ENCODE results near the gene SELENOO. TPM values are rescaled to one million over a fixed set of nuclear protein-coding genes. Genes with fewer than 3 reads are reported as not detected.

SELENOO gene
- total RNA-seq, 2 donors from 2014 or later, result 21.9 to 29.6 TPM

DNA sequence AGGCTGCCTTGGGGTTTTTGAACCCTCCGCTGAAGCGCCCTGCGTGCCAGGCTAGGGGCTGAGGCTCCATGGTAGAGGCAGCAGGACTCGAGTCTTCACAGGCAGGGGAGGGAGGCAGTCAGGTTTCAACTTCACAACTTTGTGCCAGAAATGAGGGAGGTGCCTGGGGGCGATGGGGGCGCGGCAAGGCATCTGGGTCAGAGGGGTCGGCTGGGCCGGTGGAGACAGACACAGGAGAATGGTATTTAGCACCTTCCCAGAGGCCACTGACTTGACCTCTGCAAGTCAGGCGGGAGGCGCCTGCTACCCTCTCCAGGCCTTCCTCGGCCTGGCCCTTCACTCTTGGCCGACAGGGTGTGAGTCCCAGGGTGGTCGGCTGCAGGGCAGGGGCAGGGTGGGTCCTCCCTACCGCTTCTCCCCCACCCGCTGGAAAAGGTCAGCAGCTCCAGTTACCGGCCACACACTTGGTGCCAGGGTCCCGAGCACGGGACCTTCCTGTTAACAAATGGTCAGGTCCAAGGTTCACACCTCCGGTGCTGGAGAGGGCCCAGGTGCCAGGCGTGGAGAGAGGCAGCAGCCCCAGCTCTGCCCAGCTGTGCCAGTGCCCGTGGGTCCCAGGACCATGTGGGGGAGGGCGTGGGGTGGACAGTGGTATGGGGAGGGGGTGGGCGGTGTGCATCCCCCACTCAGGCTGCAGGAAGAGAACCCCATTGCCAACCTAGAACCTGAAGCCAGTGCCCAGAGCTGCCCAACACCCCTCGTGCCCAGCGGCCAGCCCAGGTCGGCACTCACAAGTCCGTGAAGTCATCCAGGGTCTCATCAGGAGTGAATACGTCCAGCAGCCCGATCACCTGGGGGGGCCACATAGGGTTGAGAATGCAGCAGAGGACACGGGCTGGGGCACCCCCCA, 56.9 kb downstream of the SELENOO start:
- ATAC-seq (peak; percentile 44), DNase-seq (no peak)
- intact Hi-C loops (cut with DNase I, micrococcal nuclease), result no loop called here

DNA sequence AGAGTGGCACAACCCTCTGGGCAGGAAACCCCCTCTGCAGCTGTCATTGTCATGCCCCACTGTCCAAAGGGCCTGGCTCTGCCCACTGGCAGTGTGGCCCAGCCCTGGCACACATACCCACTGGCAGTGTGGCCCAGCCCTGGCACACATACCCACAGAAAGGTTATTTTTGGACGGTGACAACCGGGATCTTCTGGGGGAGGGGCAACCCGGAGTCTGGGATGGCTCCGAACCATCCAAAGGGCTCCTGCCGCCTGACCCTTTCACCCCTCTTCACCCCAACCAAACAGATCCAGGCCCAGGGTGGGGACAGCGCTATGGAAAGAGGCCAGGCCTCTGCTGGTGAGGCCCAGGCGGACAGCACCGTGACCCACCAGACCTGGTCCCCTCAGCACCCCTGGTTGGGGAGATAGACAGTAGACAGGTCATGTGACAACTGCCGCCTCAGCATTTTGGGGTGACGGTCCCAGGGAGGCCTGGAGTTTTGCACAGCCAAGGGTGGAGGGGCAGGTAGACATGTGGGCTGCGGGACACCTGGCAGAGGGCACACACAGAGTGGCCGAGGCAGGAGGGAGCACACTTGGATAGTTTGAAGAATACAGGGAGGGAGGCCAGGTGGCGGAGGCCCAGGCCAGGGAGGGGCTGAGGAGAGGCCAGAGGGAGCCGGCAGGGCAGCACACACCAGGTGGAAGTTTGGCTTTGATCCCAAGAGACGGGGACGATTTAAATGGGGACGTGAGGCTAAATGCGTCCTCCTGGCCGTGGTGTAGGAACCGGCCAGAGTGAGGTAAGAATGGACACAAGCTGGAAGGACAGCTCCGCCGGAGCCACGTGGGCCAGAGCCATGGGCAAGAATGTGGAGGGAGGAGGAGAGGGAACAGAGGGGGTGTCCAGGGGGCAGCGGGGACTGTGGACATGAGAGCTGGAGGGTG, 57.8 kb downstream of the SELENOO start:
- ATAC-seq (no peak), DNase-seq (no peak)
- intact Hi-C loops (cut with DNase I, micrococcal nuclease), result no loop called here

DNA sequence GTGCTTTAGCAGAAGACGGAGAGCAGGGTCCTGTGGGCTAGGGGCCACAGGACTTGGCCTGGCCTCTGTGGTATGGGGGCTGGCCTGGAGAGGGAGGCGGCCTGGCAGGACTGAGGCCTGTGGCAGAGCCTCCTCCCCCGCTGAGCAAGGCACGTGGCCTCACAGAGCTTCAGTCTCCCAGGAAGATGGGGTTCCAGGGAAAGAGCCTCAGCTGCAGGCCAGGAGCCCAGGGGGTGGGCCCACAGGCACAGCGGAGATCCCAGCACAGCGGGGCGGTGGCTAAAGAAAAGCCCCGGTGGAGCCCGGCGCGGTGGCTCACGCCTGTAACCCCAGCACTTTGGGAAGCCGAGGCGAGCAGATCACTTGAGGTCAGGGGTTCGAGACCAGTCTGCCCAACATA, 58.5 kb downstream of the SELENOO start:
- no peak for ATAC-seq
- DNase-seq, result no peak
- intact Hi-C loops (cut with DNase I, micrococcal nuclease), result no loop called here

DNA sequence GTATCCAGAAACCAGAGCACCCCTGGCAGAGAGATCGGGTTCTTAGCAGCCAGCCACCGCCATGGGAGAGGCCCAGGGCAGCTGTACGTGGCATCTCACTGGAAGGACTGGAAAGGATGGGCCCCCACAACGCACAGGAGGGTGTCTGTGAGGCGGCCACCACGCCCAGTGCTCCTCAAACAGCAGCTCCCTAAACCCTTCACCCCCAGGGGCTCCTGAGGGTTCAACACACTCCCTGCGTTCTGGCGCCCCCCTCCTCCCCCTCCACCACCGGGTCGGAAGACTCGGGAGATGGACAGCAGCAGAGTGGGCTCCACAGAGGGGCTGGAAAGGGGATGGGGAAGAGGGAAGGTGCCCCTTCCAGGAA, 59.6 kb downstream of the SELENOO start:
- no peak for DNase-seq
- no peak for ATAC-seq
- intact Hi-C loops (cut with DNase I, micrococcal nuclease), result no loop called here

DNA sequence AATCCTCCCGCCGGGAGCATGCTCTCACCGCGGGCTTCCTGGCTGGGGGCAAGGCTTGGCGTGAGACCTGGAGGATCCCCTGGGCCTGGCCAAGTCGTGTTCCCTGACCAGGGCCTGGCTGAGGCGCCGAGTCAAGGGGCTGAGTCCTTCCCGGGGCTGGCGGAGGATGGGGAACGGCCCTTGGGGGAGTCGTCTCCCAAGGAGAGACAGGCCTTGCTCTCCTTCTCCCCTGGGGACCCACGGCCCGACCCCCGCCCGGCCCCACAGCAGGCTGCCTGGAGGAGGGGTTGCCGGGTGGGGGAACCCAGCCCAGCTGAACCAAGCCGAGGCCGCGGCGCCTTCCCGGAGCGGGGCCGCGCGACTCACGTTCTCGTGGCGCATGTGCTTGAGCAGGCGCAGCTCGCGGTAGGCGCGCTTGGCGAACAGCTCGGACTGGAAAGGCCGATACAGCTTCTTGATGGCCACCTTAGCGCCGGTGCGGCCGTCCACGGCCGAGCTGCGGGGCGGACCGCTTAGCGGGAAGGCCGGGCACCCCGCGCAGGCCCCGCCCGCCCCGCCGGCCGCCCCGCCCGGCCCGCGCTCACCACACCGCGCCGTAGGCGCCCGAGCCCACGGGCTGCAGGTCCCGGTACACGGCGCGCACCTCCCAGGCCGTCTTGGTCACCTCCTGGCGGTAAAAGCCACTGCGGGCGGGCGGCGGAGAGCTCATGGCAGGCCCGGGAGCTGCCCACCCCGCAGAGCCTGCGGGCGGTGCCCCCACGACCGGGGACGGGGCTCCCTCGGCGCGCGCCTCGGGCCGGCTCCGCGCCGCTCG, 60.2 kb downstream of the SELENOO start:
- intact Hi-C loops (cut with DNase I, micrococcal nuclease), result no loop called here
- DNase-seq (no peak), ATAC-seq (peak; percentile 21)

DNA sequence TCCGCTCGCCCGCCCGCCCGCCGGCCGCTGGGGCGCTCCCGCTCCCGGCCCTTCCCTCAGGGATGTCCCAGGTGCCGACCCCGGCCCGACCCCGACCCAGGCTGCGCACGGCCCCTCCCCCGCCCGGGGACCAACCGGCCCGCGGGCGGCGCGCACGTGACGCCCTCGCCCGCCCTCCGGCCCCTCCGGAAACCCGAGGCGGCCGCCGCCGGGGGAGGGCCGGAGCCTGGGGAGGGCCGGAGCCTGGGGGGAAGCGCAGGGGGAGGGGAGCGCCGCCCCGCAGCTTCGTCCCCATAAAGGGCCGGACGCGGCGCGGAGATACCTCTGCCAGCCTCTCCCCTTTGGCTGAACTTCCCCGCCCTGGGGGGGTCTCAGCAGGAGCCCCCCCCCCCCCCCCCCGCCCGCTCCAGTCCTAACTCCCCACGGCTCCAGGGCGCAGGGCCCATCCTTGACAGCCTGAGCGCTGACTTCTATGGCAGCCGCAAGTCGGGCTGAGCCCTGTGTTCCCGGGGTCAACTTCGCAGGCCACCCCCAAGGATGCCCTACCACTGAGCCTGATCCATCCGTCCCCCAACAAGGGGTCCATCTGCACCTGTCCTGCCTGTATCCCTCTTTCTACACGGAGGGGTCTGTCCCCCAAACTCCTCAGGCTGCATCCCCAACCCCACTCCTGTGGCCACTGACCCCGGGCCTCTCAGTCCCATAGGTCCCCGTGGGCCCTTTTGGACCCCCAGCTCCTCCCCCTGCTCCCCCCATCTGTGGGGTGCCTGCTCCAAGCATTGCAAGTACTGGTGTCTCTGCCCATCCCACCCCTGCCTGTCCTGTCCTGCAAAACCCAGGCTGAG, 61.0 kb downstream of the SELENOO start, which contains the start of gene MAPK12:
TSS of gene MAPK12 (minus strand) at position 69 of the 845 bp plus-strand sequence. CDS start 174 bp downstream, outside the sequence.
- intact Hi-C loops (cut with DNase I, micrococcal nuclease), result no loop called here
- no peak for ATAC-seq
- no peak for DNase-seq

DNA sequence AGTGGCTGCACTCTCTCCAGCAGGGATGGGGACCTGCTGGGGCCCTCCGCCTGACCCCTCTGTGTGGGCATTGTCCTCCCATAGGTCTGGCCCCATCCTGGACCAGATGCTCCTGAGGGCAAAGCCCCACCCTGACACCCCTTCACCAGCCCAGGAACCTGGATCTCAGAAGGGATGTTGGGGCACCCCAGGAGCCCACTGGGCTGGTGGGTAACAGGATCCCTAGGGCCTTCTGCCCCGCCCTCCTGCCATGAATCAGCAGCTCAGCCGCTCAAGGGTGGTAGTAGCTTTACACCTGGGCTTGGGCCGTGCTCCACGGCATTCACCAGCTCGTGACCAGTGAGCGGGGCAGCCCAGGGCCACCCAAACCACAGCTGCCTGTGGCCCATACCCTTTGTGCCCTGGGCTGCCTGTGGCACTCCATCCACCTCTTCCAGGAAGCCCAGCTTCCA, 61.7 kb downstream of the SELENOO start:
- DNase-seq (no peak), ATAC-seq (no peak)
- intact Hi-C loops (cut with DNase I, micrococcal nuclease), result no loop called here

DNA sequence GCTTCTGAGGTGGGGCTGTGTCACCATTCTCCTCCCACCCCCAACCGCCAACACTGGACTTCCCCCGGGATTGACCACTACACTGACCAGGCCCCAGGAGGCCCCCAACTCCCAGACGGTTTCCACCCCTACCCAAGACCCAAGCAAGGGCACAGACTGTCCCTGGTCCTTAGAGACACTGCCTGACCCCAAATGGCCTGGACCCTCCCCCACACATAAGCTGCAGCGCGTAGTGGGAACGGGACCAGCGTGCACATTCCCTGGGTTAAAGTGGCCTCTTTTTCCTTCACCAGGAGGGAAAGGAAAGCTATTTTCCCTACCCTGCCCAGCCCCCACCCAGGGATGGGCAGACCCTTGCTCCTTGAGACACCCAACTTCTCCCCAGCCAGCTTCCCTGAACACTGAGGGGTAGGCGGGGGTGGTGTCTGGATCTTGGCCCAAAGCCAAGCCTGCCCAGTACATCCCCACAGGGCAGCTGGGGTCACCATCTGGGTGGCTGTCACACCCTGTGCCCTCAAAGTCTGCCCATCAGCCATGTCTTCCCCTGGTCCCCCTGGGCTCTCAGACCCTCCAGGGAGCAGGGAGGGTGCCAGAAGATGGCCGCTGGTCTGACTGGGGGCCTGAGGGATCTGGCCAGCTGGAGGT, 62.3 kb downstream of the SELENOO start:
- intact Hi-C loops (cut with DNase I, micrococcal nuclease), result no loop called here
- ATAC-seq, result no peak
- DNase-seq, result no peak

DNA sequence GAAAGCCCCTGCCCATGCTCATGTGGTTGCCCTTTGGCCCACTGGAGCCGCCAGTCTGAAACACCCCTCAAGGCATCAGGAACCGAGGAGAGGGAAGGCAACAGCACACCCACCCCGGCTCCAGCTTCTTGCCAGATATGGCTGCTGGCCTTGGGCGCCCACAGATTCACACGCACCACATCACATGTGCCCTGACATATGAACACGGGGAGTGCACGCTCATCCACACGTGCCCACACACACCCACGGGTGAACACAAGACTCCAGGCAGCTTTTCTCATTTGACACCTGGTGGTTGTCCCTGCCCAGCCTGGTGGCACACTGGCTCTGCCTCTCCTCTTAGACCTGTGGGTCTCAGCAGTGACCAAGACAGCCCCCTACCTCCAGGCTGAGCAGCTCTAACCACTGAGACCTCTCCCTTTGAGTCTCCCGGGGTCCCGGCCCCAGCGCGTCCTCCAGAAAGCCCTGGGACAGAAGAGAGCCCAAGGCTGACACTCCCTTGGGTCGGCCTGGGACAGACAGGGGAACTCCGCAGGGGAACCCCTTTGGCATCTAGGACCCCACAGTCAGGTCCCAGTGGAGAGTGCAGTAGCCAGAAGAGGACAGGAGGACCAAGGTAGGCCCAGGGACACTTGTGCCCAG, 63.4 kb downstream of the SELENOO start:
- intact Hi-C loops (cut with DNase I, micrococcal nuclease), result no loop called here
- ATAC-seq (no peak), DNase-seq (no peak)

DNA sequence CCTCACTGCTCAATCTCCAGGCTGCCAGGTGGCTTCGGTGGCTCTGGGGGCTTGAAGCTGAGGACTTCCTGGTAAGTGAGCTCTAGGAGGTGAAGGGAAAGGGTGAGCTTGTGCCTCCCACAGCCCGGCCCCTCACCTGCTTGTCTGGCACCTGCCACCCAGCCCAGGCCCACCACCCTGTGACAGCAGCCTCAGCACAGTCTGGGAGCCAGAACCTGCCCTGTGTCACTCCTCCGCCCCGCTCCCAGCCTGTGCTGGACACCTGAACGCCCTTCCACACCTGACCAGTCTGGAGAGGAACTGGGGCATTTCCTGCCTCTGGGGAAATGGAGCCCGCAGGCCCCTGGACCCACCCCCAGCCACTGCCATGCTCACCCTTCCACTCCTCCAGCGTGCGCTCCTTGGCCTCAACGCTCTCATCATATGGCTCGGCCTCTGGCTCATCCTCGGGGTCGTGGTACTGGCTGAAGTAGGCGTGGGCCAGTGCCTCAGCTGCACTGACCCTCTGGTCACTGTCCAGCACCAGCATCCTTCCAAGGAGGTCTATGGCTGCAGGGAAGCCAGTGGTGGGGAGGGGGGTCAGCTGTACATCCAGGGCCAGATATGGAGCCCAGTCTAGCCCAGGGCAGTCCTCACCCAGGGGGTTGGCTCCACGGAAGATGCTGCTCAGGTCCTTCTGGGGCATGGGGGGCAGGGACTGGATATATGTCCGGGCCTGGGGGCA, 64.3 kb downstream of the SELENOO start:
- ATAC-seq (no peak), DNase-seq (no peak)
- intact Hi-C loops (cut with DNase I, micrococcal nuclease), result no loop called here

DNA sequence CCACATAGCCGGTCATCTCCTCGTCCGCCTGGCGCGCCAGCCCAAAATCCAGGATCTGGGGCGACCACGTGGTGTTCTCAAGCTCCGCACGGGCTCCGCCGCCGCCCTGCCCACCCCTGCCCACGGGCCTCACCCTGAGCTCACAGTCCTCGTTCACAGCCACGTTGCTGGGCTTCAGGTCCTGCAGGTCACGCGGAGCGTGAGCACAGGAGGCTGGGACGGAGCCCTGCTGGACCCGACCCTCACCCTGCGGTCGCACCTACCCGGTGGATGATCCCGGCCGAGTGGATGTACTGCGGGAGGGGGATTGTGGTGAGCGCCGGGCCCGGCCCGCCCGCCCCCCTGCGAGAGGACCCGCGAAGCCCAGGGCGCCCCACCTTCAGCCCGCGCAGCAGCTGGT, 66.2 kb downstream of the SELENOO start:
- no peak for DNase-seq
- ATAC-seq, result no peak
- intact Hi-C loops (cut with DNase I, micrococcal nuclease), result no loop called here

Other genes with a start within 250 kb of the SELENOO start
- gene PIM3, start 240.2 kb upstream of the SELENOO start, total RNA-seq, result 100 to 1,000 TPM in 1 of 2 donors, 10 to 100 TPM in 1; 45.6 to 201 TPM
- gene IL17REL, start 188.2 kb upstream of the SELENOO start, total RNA-seq, result under 1 TPM; 0.17 to 0.31 TPM
- not detected for gene TTLL8, start 142.7 kb upstream of the SELENOO start, total RNA-seq
- under 1 TPM in 1 of 2 donors, not detected in 1; 0.14 TPM for gene MLC1, start 115.6 kb upstream of the SELENOO start, total RNA-seq
- under 1 TPM in 1 of 2 donors, not detected in 1; 0.70 TPM for gene MOV10L1, start 111.0 kb upstream of the SELENOO start, total RNA-seq
- gene PANX2, start 30.3 kb upstream of the SELENOO start, total RNA-seq, result under 1 TPM; 0.09 to 0.14 TPM
- gene TRABD, start 15.1 kb upstream of the SELENOO start, total RNA-seq, result 10 to 100 TPM; 46.4 to 63.5 TPM
- gene TUBGCP6, start 44.0 kb downstream of the SELENOO start, total RNA-seq, result 10 to 100 TPM; 26.3 to 31.6 TPM
- 10 to 100 TPM; 48.3 to 49.2 TPM for gene HDAC10, start 50.3 kb downstream of the SELENOO start, total RNA-seq
- 1 to 10 TPM; 3.0 to 3.1 TPM for gene MAPK12, start 60.7 kb downstream of the SELENOO start, total RNA-seq
- 1 to 10 TPM; 1.2 to 1.9 TPM for gene MAPK11, start 69.4 kb downstream of the SELENOO start, total RNA-seq
- gene PLXNB2, start 106.6 kb downstream of the SELENOO start, total RNA-seq, result 100 to 1,000 TPM; 290 TPM
- gene DENND6B, start 126.0 kb downstream of the SELENOO start, total RNA-seq, result 1 to 10 TPM; 3.7 to 4.7 TPM
- 10 to 100 TPM; 44.6 to 61.0 TPM for gene PPP6R2, start 142.3 kb downstream of the SELENOO start, total RNA-seq